Activated T-cell treated with anti-CD3 and anti-CD28 coated beads, Interleukin-2, amount 50 U/mL, for 4 hours (primary cell): ENCODE measurements around the gene ZNF432. TPM values are rescaled to one million over a fixed set of nuclear protein-coding genes. Genes with fewer than 3 reads are reported as not detected.

Experiments used
- total RNA-seq, 3 donors: library from RNA; stranded (reverse); gene quantifications; one replicate each; pipeline ENCODE4 v1.2.1, GENCODE V29; 2021

Gene ZNF432
- total RNA-seq, 3 donors from 2014 or later = 9.1 to 9.8 (median 9.4) TPM

Other genes with a start within 250 kb of the ZNF432 start
- gene ZNF577, start 160.9 kb downstream of the ZNF432 start, total RNA-seq = 1 to 10 TPM; 2.8 to 4.8 (median 3.5) TPM
- 10 to 100 TPM in 2 of 3 donors, 1 to 10 TPM in 1; 9.0 to 10.9 (median 10.4) TPM for gene ZNF649, start 143.8 kb downstream of the ZNF432 start, total RNA-seq
- 1 to 10 TPM; 2.3 to 4.1 (median 2.7) TPM for gene ZNF613, start 121.4 kb downstream of the ZNF432 start, total RNA-seq
- 1 to 10 TPM; 6.9 to 7.2 (median 7.1) TPM for gene ZNF350, start 62.0 kb downstream of the ZNF432 start, total RNA-seq
- 1 to 10 TPM; 3.7 to 4.5 (median 4.2) TPM for gene ZNF615, start 40.6 kb downstream of the ZNF432 start, total RNA-seq
- gene ZNF614, start 20.5 kb downstream of the ZNF432 start, total RNA-seq = 10 to 100 TPM; 10.5 to 12.3 (median 11.2) TPM
- 1 to 10 TPM; 8.0 to 8.7 (median 8.4) TPM for gene ZNF841, start 46.9 kb upstream of the ZNF432 start, total RNA-seq
- 1 to 10 TPM; 7.1 to 8.7 (median 7.2) TPM for gene ZNF616, start 91.1 kb upstream of the ZNF432 start, total RNA-seq
- 1 to 10 TPM; 2.0 to 4.3 (median 3.3) TPM for gene ZNF836, start 122.8 kb upstream of the ZNF432 start, total RNA-seq
- gene PPP2R1A, start 141.2 kb upstream of the ZNF432 start, total RNA-seq = 100 to 1,000 TPM; 297 to 317 (median 310) TPM
- 10 to 100 TPM; 13.1 to 15.9 (median 13.6) TPM for gene ZNF766, start 220.7 kb upstream of the ZNF432 start, total RNA-seq
- 1 to 10 TPM; 3.1 to 5.6 (median 5.0) TPM for gene ZNF480, start 248.3 kb upstream of the ZNF432 start, total RNA-seq